Upper lobe of left lung (tissue), 4 donors: ENCODE measurements around the gene PIGW.

Experiments used
- POLR2A ChIP-seq, 4 donors: fragments of 450-650 bp; IDR thresholded peaks; one replicate each; pipeline ENCODE4 v1.5.1; 2016 to 2017; ENCODE audit warnings: antibody characterized with exemption in 4 of 4, mild to moderate bottlenecking in 2 of 4
- TF ChIP-seq, protein P1 (sequence below), 6 experiments: fragments of 450-650 bp in 4 of 6; fragments of 200-600 bp in 2 of 6; sonication (generic) in 2 of 6; IDR thresholded peaks; one replicate each; pipeline ENCODE4 v1.5.1; 2016 to 2019; ENCODE audit warnings: antibody characterized with exemption in 6 of 6

DNA sequence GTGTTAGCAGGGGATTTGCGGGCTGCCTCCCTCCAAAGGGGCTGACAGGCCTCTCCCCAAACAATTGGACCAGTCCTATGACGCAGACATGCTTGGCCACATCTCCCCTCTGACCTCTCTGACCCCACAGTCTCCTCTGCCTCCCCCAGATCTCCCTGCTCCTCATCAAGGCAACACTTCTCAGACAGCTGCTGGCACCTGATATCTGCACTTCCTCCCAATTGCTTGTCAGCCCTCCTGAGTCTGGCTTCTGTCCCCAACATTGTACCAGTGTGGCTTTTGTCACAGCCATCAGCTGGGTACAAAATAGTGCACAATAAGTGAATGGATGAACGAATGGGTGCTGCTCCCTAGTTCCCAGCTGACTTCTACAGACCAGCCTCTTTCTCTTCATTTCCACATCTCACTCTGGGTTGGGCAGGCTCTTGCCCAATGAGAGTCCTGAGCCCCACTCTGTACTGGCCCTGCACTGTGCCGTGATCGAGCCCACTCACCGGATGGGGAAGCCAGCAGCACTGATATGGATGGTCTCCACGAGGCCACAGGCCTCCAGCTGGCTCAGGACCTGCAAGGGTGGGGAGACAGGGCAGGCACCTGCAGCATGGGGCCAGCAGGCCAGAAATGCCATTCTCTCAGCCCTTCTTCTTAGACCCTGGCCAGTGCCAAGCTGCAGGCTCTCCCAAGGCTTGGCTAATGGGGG, 31.2 kb upstream of the PIGW start:
- no peak for TF ChIP-seq POLR2A (IDR thresholded peaks at IDR 0.05)
- TF ChIP-seq, protein P1, sequence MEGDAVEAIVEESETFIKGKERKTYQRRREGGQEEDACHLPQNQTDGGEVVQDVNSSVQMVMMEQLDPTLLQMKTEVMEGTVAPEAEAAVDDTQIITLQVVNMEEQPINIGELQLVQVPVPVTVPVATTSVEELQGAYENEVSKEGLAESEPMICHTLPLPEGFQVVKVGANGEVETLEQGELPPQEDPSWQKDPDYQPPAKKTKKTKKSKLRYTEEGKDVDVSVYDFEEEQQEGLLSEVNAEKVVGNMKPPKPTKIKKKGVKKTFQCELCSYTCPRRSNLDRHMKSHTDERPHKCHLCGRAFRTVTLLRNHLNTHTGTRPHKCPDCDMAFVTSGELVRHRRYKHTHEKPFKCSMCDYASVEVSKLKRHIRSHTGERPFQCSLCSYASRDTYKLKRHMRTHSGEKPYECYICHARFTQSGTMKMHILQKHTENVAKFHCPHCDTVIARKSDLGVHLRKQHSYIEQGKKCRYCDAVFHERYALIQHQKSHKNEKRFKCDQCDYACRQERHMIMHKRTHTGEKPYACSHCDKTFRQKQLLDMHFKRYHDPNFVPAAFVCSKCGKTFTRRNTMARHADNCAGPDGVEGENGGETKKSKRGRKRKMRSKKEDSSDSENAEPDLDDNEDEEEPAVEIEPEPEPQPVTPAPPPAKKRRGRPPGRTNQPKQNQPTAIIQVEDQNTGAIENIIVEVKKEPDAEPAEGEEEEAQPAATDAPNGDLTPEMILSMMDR (IDR thresholded peaks at IDR 0.05), result no peak
